GM18526 (cell line): Measurements from ENCODE around the gene SLC5A7.

Experiments used
- POLR2A ChIP-seq: IDR thresholded peaks from 3 replicates; pipeline ENCODE4 v1.6.1; 2011; ENCODE audit not compliant: insufficient read length; ENCODE audit errors: extremely low read depth

Gene SLC5A7

DNA sequence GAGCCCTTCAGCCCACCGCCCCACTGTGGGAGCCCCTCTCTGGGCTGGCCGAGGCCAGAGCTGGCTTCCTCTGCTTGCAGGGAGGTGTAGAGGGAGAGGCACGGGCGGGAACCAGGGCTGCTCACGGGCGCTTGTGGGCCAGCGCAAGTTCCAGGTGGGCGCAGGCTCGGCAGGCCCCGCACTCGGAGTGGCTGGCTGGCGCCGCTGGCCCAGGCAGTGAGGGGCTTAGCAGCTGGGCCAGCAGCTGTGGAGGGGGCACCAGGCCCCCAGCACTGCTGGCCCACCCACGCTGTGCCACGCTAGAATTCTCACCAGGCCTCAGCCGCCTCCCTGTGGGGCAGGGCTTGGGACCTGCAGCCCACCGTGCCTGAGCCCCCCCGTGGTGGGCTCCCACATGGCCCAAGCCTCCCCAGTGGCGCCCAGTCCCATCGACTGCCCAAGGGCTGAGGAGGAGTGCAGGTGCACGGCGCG is 45.2 kb downstream of the SLC5A7 start:
- no peak for TF ChIP-seq POLR2A

DNA sequence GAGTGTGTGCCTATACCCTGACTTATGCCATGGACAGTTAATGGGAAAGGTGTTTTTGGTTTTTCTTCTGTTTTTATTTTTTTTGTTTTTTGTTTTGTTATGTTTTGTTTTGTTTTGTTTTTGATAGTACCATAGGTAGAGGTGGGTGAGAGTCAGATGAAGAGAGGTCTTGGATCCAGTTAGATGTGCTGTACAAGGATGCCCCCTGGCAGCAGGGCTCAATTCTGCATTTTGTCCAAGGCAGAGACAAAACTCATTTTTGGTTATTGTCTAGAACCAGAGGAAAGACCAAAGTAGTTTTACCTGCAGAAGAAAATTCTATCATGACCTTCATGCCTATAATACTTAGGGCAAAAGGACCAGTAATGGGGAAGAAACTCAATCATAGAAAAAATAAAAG is 48.5 kb downstream of the SLC5A7 start:
- no peak for TF ChIP-seq POLR2A

DNA sequence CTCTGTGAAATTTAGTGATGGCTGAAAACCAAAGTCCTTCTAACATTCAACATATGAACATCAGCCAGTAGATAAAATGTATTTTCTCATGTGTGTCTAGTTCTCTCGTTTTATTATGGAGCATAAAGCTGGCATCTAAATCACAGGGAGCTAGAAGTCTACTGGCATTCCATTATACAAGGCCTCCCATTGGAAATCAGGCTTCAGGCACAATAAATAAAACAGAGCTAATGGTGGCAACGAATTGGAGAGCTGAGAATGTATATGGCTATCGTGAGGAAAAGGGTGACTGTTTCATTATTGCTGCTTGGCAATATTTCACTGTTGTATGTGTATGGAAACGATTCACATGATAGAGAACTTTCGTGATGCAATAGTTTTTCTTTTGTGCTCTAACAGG is 62.4 kb downstream of the SLC5A7 start:
- no peak for TF ChIP-seq POLR2A

GRCh38 chr2:108058576-108059137 is 72.3 kb downstream of the SLC5A7 start:
- TF ChIP-seq POLR2A, result no peak

DNA sequence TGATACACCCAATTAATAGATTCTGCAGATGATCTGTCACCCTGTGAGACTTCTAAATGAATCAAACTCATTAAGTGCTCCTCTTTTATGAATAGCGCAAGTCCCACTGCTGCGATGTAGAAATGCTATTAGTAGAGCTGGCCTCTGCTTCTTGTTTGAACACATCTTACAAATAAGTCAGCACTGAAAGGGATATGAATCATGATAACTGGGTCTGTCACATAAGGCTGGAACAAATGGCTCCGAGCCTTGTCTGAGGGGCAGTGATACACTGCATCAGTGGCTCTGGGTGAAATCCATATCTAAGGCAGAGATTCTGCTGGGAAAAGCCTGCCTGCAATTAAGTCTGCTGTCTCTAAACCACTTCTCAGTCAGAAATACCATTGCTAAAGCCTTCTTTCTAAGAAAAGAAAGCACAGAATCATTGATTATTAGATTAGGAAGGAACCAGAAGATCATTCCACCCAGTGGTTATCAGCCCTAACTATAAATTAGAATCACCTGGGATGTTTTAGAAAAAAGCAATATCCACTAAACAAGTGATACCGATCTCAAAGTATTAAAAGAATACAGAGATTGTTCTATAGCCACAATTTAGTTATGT is 75.2 kb downstream of the SLC5A7 start:
- no peak for TF ChIP-seq POLR2A
